SK-N-SH treated with all-trans-retinoic acid at 6 μM for 48 hours (cell line): ENCODE data around the gene PPP1R13B.

ENCODE experiments used
- ATAC-seq: fragments of 200-7000 bp; cut with Tn5 transposase; 3 replicates; pipeline ENCODE4 v1.9.1; 2020; ENCODE audit warnings: mild to moderate bottlenecking, moderate library complexity
- BACH2 ChIP-seq: fragments of 250-450 bp; sonication (Bioruptor Pico); IDR thresholded peaks from 2 replicates; pipeline ENCODE4 v1.9.0; 2021; ENCODE audit warnings: mild to moderate bottlenecking, borderline replicate concordance
- CREB5 ChIP-seq: fragments of 250-450 bp; sonication (Bioruptor Pico); IDR thresholded peaks from 2 replicates; pipeline ENCODE4 v1.5.1; 2020; ENCODE audit warnings: low read depth, mild to moderate bottlenecking, moderate library complexity
- CSDC2 ChIP-seq: fragments of 250-450 bp; sonication (Bioruptor Pico); IDR thresholded peaks from 2 replicates; pipeline ENCODE4 v1.5.0; 2020; ENCODE audit warnings: mild to moderate bottlenecking, moderate library complexity
- CSRNP3 ChIP-seq: fragments of 250-450 bp; sonication (Bioruptor Pico); IDR thresholded peaks from 2 replicates; pipeline ENCODE4 v1.5.1; 2021; ENCODE audit warnings: mild to moderate bottlenecking, moderate library complexity
- ESRRG ChIP-seq: fragments of 250-450 bp; sonication (Bioruptor Pico); IDR thresholded peaks from 2 replicates; pipeline ENCODE4 v1.6.1; 2021; ENCODE audit warnings: mild to moderate bottlenecking
- GLIS3 ChIP-seq: fragments of 250-450 bp; sonication (Bioruptor Pico); IDR thresholded peaks from 2 replicates; pipeline ENCODE4 v1.5.0; 2020; ENCODE audit warnings: mild to moderate bottlenecking, moderate library complexity
- OSR1 ChIP-seq: fragments of 250-450 bp; sonication (Bioruptor Pico); IDR thresholded peaks from 2 replicates; pipeline ENCODE4 v1.8.0; 2022; ENCODE audit warnings: moderate library complexity, mild to moderate bottlenecking, inconsistent platforms
- PATZ1 ChIP-seq: fragments of 250-450 bp; sonication (Bioruptor Pico); IDR thresholded peaks from 2 replicates; pipeline ENCODE4 v1.8.0; 2020; ENCODE audit warnings: mild to moderate bottlenecking, moderate library complexity, borderline replicate concordance
- POU6F1 ChIP-seq: fragments of 250-450 bp; sonication (Bioruptor Pico); IDR thresholded peaks from 2 replicates; pipeline ENCODE4 v1.8.0; 2021; ENCODE audit warnings: low read depth, mild to moderate bottlenecking, moderate library complexity, borderline replicate concordance
- RARB ChIP-seq: fragments of 250-450 bp; sonication (Bioruptor Pico); IDR thresholded peaks from 2 replicates; pipeline ENCODE4 v1.8.0; 2021; ENCODE audit warnings: mild to moderate bottlenecking, moderate library complexity
- SNAI2 ChIP-seq: fragments of 250-450 bp; sonication (Bioruptor Pico); IDR thresholded peaks from 2 replicates; pipeline ENCODE4 v1.5.0; 2020; ENCODE audit warnings: mild to moderate bottlenecking, moderate library complexity
- TCF4 ChIP-seq: fragments of 250-450 bp; sonication (Bioruptor Pico); IDR thresholded peaks from 2 replicates; pipeline ENCODE4 v1.8.0; 2021; ENCODE audit warnings: mild to moderate bottlenecking, moderate library complexity, borderline replicate concordance
- TSHZ2 ChIP-seq: fragments of 250-450 bp; sonication (Bioruptor Pico); IDR thresholded peaks from 2 replicates; pipeline ENCODE4 v1.5.0; 2020; ENCODE audit warnings: mild to moderate bottlenecking, moderate library complexity
- ZC3H10 ChIP-seq: fragments of 250-450 bp; sonication (Bioruptor Pico); IDR thresholded peaks from 2 replicates; pipeline ENCODE4 v1.5.1; 2021; ENCODE audit warnings: mild to moderate bottlenecking, moderate library complexity
- ZFP3 ChIP-seq: fragments of 250-450 bp; sonication (Bioruptor Pico); IDR thresholded peaks from 2 replicates; pipeline ENCODE4 v1.5.0; 2020; ENCODE audit warnings: mild to moderate bottlenecking, moderate library complexity
- ZFP30 ChIP-seq: fragments of 450-650 bp; formaldehyde crosslinking; IDR thresholded peaks from 2 replicates; pipeline ENCODE4 v1.5.0; 2022; ENCODE audit warnings: mild to moderate bottlenecking, moderate library complexity
- ZNF565 ChIP-seq: fragments of 450-650 bp; formaldehyde crosslinking; conservative IDR thresholded peaks from 2 replicates; pipeline ENCODE4 v1.5.0; 2020; ENCODE audit warnings: low read depth, mild to moderate bottlenecking, moderate library complexity
- ZNF8 ChIP-seq: fragments of 450-650 bp; formaldehyde crosslinking; IDR thresholded peaks from 2 replicates; pipeline ENCODE4 v1.5.0; 2020; ENCODE audit warnings: mild to moderate bottlenecking, moderate library complexity

PPP1R13B gene

GRCh38 chr14:103891667-103892215 lies 44.4 kb upstream of the PPP1R13B start:
- TF ChIP-seq SNAI2 (CRISPR knock-in tag) (no peak), OSR1 (CRISPR knock-in tag) (no peak), CSRNP3 (CRISPR knock-in tag) (no peak), ESRRG (CRISPR knock-in tag) (no peak), ZNF565 (CRISPR knock-in tag) (no peak), BACH2 (CRISPR knock-in tag) (no peak), TSHZ2 (no peak), PATZ1 (CRISPR knock-in tag) (no peak), CREB5 (CRISPR knock-in tag) (no peak), RARB (no peak), ZNF8 (no peak), ZFP3 (CRISPR knock-in tag) (no peak), CSDC2 (CRISPR knock-in tag) (no peak), TCF4 (CRISPR knock-in tag) (no peak)
- ATAC-seq = no peak

GRCh38 chr14:103890821-103891666 lies 43.7 kb upstream of the PPP1R13B start:
- TF ChIP-seq ZNF565 (CRISPR knock-in tag) (no peak), ESRRG (CRISPR knock-in tag) (no peak), RARB (no peak), ZNF8 (no peak), POU6F1 (CRISPR knock-in tag) (no peak), TSHZ2 (no peak), GLIS3 (CRISPR knock-in tag) (no peak), ZC3H10 (CRISPR knock-in tag) (no peak), OSR1 (CRISPR knock-in tag) (no peak), PATZ1 (CRISPR knock-in tag) (no peak), ZFP30 (no peak)
- ATAC-seq = 0 out of 3 replicates have a peak, but pooled peaks have one; percentile 11
